A204.1 (cell line): Measurements from ENCODE around the gene SSR4.

Experiments
- FAIRE-seq: peaks from 2 replicates; lab custom pipeline; 2012; peaks lifted over from hg19 to GRCh38; lab: Jason Lieb, UNC

SSR4 gene

GRCh38 chrX:153782313-153782712 lies 12.2 kb upstream of the SSR4 start:
- no peak for FAIRE-seq

DNA sequence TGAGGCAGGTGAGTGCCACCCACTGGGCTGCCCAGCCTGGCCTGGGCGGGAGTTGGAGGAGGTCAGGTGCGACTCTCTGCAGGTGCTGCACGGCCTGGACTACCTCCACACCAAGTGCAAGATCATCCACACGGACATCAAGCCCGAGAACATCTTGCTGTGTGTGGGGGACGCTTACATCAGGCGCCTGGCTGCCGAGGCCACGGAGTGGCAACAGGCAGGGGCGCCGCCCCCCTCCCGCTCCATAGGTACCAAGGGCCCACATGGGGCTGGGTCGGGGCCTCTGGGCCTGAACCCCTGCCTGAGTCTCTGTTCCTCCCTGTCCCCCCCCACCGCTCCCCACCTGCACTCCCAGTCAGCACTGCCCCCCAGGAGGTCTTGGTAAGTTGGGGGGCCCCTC lies 11.6 kb upstream of the SSR4 start:
- no peak for FAIRE-seq

DNA sequence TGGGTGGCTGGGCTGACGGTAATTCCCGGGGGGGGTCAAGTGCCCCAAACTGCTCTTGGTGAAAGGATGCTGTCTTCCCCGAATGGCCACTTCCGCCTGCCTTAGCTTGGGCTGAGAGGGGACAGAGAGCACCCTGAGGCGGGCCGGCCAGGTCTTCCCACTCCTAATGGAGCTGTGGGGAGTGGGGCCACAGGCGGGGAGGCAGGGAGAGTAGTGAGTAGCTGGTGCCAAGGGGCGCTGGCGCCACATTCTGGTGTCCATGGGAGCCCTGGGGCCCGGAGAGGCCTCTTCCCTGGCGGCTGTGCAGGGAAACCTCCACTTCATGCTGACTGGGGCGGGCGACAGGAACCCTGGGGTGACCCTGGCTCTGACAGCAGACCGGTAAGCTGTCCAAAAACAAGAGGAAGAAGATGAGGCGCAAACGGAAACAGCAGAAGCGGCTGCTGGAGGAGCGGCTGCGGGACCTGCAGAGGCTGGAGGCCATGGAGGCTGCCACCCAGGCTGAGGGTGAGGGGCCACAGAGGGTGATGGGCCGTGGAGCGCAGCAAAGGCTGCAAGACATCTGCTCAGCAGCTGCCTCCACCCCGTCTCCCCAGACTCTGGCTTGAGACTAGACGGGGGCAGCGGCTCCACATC lies 11.0 kb upstream of the SSR4 start:
- FAIRE-seq, result no peak

DNA sequence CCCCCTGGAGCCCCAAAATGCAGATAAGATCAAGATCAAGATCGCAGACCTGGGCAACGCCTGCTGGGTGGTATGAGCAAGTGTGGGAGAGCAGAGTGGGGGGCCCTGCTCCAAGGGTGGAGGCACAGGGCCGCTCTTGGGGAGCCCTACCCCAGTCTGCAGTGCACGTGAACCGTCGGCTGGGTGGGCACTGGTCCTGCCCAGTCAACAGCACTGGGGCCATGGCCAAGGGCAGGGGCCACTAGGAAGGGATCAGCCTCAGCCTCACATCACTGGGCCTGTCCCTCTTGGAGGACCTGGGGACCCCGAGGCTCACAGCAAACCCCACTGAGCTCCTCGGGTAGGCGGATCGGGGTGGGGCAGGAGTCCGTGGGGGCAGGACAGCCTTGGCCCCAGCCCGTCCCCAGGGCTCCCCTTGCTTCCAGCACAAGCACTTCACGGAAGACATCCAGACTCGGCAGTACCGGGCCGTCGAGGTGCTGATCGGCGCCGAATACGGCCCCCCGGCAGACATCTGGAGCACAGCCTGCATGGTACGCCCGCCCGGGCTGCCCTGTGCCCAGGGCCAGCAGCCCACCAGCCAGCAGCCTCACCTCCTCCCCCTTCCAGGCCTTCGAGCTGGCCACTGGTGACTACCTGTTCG lies 10.0 kb upstream of the SSR4 start:
- no peak for FAIRE-seq

- no peak for FAIRE-seq
These were observed 7.8 kb upstream of the SSR4 start for GRCh38 chrX:153786669-153787068.

GRCh38 chrX:153789654-153790053 lies 4.8 kb upstream of the SSR4 start:
- FAIRE-seq, result no peak

- no peak for FAIRE-seq
These were observed 3.2 kb upstream of the SSR4 start for GRCh38 chrX:153791104-153791852.

GRCh38 chrX:153792368-153792767 lies 2.1 kb upstream of the SSR4 start:
- no peak for FAIRE-seq

DNA sequence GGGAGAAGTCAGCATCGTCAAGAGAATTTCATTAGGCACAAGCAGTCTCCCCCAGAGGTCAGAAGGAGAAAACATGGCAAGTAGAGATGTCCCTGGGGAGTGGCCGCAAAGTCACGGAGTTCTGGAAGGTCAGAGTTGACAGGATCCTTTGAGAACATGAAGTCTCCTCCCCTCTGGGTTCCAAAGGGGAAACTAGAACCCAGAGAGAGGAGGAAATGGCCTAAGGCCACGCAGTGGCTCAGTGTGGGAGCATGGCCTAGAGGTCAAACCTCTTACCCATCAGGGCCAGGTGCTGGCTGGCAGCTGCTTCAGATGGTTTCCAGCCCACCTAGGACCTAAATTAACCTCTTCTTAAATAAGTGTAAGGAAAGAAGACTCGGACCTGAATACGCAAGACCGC lies 1.2 kb upstream of the SSR4 start:
- FAIRE-seq, result no peak

DNA sequence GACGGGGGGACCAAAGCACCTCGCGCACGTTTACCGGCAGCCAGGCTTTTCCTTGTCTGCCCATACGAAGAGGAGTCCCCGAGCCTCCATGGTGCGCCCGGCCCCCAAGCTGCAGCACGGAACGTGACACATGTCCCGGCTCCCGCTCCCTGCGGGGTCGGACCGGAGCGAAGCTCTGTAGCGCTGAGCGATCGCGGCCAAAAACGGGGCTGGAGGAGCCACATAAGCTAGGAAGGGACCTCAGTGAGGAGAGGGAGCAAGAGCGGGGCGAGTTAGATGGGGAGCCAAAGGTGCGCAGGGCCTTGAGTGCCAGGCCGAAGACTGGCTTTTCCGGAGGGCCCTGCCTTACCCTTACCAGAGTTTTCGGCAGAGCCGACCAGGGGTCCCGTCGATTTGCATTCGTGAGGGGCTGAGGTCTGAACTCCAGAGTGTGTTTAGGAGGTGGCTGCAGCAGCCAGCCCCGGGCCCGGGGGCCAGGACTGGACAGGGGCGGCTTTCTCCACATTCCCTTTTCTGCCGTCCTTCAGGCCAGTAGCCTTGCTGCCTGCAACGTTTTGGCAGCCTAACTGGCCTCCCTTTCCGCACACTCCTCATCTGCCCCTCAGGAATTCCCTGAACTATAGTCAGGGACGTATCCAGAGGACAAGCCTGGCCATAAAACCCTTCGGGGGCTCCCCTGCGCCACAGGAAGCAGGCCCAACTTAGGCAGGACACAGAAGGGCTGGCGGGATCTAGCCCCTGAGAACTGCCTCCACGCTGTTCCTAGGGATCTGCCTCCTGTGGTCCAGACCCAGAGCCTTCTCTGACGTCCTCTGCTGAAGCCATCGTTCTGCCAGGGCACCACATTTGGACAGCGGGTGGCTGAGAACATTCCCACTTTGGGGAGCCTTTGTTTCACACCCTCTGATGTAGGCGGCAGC lies 689 bp downstream of the SSR4 start:
- FAIRE-seq, result no peak

- no peak for FAIRE-seq
These were observed 3.0 kb downstream of the SSR4 start for GRCh38 chrX:153797415-153798015.

GRCh38 chrX:153799326-153799725 lies 4.9 kb downstream of the SSR4 start:
- no peak for FAIRE-seq

DNA sequence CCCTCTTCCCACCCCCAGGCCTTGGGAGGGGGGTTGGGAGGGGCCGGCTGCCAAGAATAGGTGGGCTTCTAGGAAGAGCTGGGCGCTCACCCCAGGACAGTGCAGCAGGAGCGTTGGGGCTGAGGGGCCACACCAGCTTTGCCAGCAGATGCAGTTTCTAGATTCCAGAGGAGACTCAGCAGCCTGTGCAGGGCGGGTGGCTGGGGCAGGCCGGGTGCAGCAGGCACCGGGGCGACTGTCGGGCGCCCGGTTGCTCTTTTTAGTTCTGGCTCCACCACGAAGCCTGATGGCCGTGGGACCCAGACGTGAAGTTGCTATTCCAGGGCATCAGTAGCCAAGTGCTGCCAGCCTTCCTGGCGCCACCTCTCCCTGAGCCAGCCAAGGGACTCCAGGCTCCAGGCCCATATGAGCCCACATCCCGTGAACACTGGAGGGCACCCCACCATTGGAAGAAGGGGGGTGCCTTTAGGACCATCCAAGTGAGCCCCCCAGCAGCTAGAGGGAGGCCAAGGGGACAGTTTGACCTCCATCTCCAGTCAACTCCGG lies 5.8 kb downstream of the SSR4 start:
- no peak for FAIRE-seq

GRCh38 chrX:153800746-153801145 lies 6.3 kb downstream of the SSR4 start:
- FAIRE-seq, result no peak

GRCh38 chrX:153801669-153802068 lies 7.2 kb downstream of the SSR4 start:
- no peak for FAIRE-seq

GRCh38 chrX:153802513-153803045 lies 8.1 kb downstream of the SSR4 start:
- FAIRE-seq, result no peak

DNA sequence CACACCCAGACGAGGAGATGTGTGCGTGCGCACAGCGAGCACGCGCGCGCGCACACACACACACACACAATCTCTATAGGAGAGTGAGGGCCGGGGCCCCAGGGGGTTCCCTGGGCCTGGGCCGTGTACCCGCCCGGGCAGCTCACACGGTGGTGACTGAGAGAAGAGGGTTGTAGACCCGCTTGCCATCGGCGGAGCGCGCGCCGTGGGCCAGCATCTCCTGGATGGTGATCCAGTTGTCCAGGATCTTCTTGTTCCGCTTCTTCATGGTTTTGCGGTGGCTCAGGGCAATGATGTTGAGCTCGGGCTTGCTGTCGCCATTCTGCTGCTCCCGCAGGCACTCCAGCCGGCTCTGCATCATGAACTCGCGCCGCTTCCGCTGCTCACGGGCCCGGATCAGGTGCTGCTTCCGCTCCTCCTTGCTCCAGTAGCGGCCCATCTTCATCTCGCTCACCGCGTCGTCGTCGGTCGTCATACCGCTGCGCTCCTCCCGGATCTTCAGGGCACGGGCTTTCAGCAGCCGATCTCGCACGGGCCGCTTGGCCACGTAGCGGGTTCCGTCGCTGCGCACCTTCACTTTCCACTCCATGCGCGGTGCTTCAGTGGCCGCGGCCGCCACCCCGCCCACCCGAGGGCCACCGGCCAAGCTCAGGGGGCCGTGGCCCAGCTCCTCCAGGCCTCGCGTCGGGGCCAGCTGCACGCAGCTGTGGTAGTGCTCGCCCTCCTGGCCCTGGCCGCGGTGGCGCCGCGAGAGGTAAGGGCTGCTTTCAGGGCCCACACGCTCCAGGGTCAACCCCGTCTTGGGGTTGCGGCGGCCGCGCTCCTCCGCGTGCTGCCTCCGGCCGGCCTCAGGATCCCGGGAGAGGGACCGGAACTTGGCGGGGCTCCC lies 9.0 kb downstream of the SSR4 start:
- FAIRE-seq, result no peak

DNA sequence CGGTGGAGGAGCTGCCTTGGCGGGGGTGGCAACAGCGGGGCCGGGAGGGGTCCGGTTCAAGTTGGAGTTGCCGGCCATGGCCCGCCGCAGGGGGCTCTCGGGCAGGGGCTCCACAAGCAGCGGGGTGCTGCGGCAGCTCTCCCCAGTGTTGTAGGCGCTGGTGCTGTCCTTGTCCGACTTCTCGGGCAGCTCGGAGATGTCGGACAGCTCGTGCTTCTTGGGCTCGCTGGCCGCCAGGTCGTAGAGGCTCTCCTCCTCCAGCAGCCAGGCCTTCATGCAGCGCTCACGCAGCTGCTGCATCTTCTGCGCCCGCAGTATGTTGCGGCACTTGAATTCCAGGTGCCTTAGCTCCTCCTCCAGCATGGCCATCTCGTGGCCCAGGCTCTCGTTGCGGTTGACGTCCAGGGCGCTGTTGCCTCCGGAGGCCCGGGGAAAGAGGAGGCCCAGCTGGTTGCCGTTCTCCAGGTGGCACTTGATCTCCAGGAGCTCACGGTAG lies 9.7 kb downstream of the SSR4 start:
- FAIRE-seq, result no peak

DNA sequence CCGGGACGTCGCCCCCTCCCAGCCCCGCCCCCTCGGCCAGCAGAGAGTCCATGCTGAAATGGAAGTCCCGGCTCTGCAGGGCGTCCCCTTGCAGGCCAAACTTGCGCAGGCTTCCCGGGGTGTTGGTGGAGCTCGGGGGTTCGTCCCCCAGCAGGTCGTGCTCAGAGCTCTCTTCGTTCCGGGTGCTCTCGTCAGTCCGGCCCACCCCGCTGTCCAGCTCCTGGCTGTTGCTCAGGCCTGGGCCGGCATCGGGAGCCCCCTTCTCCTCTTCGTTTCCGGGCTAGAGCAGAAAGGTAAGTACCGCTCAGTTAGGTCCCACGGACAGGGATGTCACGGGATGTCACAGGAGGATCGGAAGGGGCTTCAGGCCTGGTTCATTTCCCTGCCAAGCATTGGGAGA lies 10.2 kb downstream of the SSR4 start:
- FAIRE-seq, result no peak

GRCh38 chrX:153805436-153805835 lies 11.0 kb downstream of the SSR4 start:
- FAIRE-seq, result no peak
